22Rv1 (cell line): Measurements from ENCODE around the gene IFITM5.

Experiments
- ZFX ChIP-seq: fragments of 450-650 bp; IDR thresholded peaks from 2 replicates; pipeline ENCODE4 v1.6.1; 2017; ENCODE audit warnings: antibody characterized with exemption, borderline replicate concordance
- TF ChIP-seq, protein P1 (sequence below): fragments of 450-650 bp; IDR thresholded peaks from 2 replicates; pipeline ENCODE4 v1.5.1; 2017; ENCODE audit warnings: mild to moderate bottlenecking

DNA sequence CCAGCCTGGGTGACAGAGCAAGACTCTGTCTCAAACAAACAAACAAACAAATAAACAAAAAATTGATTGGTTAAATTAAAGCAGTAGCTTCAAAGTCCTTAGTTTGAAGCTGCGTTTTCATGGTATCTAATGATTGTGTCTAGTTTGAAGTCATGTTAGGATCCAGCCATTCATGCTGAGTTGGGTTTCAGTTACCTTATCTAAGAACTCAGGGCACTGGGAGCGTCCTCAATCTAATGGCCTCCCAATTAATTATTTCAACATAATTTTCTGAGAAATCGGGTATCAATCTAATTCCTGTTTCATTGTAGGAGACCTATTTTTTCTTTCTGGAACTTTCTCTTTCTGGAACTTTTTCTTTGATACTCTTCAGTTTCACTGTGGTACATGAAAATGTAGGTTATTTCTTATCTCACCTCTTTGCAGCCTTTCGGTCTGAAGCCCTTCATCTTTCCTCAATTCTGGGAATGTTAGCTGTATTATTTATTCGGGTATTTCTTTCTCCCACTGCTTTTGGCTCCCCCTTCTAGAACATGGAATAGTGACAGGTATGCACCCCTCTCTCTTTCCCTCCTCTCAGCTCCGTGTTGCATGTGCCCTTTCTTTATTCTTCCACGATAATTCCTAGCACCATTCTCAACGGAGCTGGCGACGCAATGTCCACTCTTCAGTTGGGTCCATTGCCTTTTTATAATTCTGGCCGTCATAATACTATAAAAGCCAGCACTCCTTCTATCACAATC is 45.7 kb upstream of the IFITM5 start:
- TF ChIP-seq, protein P1, sequence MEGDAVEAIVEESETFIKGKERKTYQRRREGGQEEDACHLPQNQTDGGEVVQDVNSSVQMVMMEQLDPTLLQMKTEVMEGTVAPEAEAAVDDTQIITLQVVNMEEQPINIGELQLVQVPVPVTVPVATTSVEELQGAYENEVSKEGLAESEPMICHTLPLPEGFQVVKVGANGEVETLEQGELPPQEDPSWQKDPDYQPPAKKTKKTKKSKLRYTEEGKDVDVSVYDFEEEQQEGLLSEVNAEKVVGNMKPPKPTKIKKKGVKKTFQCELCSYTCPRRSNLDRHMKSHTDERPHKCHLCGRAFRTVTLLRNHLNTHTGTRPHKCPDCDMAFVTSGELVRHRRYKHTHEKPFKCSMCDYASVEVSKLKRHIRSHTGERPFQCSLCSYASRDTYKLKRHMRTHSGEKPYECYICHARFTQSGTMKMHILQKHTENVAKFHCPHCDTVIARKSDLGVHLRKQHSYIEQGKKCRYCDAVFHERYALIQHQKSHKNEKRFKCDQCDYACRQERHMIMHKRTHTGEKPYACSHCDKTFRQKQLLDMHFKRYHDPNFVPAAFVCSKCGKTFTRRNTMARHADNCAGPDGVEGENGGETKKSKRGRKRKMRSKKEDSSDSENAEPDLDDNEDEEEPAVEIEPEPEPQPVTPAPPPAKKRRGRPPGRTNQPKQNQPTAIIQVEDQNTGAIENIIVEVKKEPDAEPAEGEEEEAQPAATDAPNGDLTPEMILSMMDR, result no peak
- TF ChIP-seq ZFX, result no peak
